Transverse colon (tissue), 4 donors: Measurements from ENCODE around the gene CD37. TPM values are rescaled to one million over a fixed set of nuclear protein-coding genes. Genes with fewer than 3 reads are reported as not detected.

Experiments
- DNase-seq: peaks from one replicate; pipeline ENCODE4 v3.0.0-alpha.2; 2019
- H3K27ac ChIP-seq, 4 donors: fragments of 200-600 bp; sonication (generic); 2 replicates each; pipeline ENCODE4 v1.5.1; 2016 to 2018; ENCODE audit warnings: inconsistent platforms in 4 of 4
- H3K27me3 ChIP-seq: fragments of 200-600 bp; sonication (generic); 2 replicates; pipeline ENCODE4 v1.5.1; 2017; ENCODE audit warnings: inconsistent platforms
- H3K36me3 ChIP-seq, 4 donors: fragments of 200-600 bp; sonication (generic); 2 replicates each; pipeline ENCODE4 v1.5.1; 2017 to 2019; ENCODE audit warnings: inconsistent platforms in 4 of 4
- H3K4me1 ChIP-seq, 4 donors: fragments of 200-600 bp; sonication (generic); 2 replicates each; pipeline ENCODE4 v1.5.1; 2017 to 2020; ENCODE audit warnings: inconsistent platforms in 4 of 4
- H3K4me3 ChIP-seq, 4 donors: fragments of 200-600 bp; sonication (generic); 1 replicate in 1 of 4; 2 replicates in 3 of 4; pipeline versions ENCODE4 v1.5.1 to v1.6.1; 2017 to 2019; ENCODE audit warnings: inconsistent platforms in 4 of 4
- H3K9me3 ChIP-seq, 2 donors: fragments of 200-600 bp; sonication (generic); 2 replicates each; pipeline ENCODE4 v1.5.1; 2017 to 2019; ENCODE audit warnings: inconsistent platforms in 2 of 2
- EP300 ChIP-seq: sonication (generic); formaldehyde crosslinking; IDR thresholded peaks from one replicate; pipeline ENCODE4 v1.6.1; 2017; ENCODE audit warnings: antibody characterized with exemption, low read depth
- POLR2A ChIP-seq: fragments of 450-650 bp; IDR thresholded peaks from one replicate; pipeline ENCODE4 v1.6.1; 2016; ENCODE audit warnings: antibody characterized with exemption, mild to moderate bottlenecking, moderate library complexity
- POLR2AphosphoS5 ChIP-seq, 3 donors: sonication (generic); formaldehyde crosslinking; IDR thresholded peaks; one replicate each; pipeline ENCODE4 v1.6.1; 2016; ENCODE audit warnings: antibody characterized with exemption in 3 of 3
- WGBS, 2 donors: methylation state at CpG; one replicate each; pipeline ENCODE4 v1.1.5; 2018; ENCODE audit warnings: low coverage in 1 of 2; 5-methylcytosine and 5-hydroxymethylcytosine counted together
- in situ Hi-C, 4 donors: fragments of 200-750 bp; cut with MboI; loops; one replicate each; pipeline versions ENCODE4 v1.15.0 to v1.15.1; 2017; ENCODE audit warnings: low sequenced_read_pairs in 3 of 4, low pct_ligation_motif_present in 1 of 4, low pct_unique_long_range_greater_than_20kb in 1 of 4
- intact Hi-C: fragments of 100-400 bp; cut with DNase I; formaldehyde crosslinking; loops from one replicate; pipeline ENCODE4 v1.15.1; 2023; ENCODE audit warnings: low total_unique reads
- total RNA-seq, 4 donors: library from RNA; depleted of rRNA; stranded (reverse); fragments of >200 nt; gene quantifications; one replicate each; pipeline ENCODE4 v1.1.0, GENCODE V29; 2016
- TF ChIP-seq, protein P1 (sequence below), 5 experiments: fragments of 200-600 bp in 3 of 5; fragments of 450-650 bp in 2 of 5; sonication (generic) in 3 of 5; IDR thresholded peaks; 1 replicate in 2 of 5; 2 replicates in 3 of 5; pipeline ENCODE4 v1.5.1; 2016 to 2017; ENCODE audit warnings: antibody characterized with exemption in 5 of 5, inconsistent platforms in 3 of 5, mild to moderate bottlenecking in 2 of 5, moderate library complexity in 1 of 5

Gene CD37
- total RNA-seq, 4 donors from 2014 or later = 8.5 to 24.0 (median 13.3) TPM

DNA sequence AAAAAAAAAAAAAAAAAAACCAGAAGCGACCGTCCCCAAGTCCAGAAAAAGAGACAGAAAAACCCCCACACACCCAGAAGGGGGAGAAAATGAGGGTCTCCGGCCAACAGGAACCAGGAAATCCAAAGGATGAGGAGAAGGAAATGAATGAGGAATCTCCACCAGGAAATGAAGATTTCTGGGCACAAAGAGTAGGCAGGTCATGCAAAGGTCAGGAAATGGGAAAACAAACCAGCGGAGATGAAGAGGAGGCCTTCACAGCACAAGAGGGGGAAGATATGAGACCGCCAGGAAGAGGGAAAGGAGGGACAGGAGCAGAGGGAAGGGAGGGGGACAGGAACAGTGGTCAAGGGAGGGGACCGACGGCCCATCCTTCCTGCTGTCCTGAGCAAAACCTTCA lies 21.2 kb downstream of the CD37 start:
- H3K9me3 ChIP-seq = no peaks in the 10 kb centered on the region
- peaks cover 0 to 4% (median 0%) of the 10 kb centered on the region in 4 donors for H3K36me3 ChIP-seq
- intact Hi-C loops (no loop called here), in situ Hi-C loops (no loop called here)
- DNase-seq = no peak
- no peaks in the 10 kb centered on the region for H3K27me3 ChIP-seq
- H3K27ac ChIP-seq = peak overlapping the region in 3 of 4 donors; percentile 25 to 46 (median 34)
- H3K4me3 ChIP-seq = no peak overlapping the region
- TF ChIP-seq POLR2AphosphoS5 (IDR thresholded peaks at IDR 0.05) (no peak), EP300 (no peak), POLR2A (no peak)
- TF ChIP-seq, protein P1, sequence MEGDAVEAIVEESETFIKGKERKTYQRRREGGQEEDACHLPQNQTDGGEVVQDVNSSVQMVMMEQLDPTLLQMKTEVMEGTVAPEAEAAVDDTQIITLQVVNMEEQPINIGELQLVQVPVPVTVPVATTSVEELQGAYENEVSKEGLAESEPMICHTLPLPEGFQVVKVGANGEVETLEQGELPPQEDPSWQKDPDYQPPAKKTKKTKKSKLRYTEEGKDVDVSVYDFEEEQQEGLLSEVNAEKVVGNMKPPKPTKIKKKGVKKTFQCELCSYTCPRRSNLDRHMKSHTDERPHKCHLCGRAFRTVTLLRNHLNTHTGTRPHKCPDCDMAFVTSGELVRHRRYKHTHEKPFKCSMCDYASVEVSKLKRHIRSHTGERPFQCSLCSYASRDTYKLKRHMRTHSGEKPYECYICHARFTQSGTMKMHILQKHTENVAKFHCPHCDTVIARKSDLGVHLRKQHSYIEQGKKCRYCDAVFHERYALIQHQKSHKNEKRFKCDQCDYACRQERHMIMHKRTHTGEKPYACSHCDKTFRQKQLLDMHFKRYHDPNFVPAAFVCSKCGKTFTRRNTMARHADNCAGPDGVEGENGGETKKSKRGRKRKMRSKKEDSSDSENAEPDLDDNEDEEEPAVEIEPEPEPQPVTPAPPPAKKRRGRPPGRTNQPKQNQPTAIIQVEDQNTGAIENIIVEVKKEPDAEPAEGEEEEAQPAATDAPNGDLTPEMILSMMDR (IDR thresholded peaks at IDR 0.05) = no peak
- WGBS, 2 donors = 49 to 62% methylated on average over 3 to 7 of the region's 7 CpGs
- peaks cover 0 to 19% (median 5%) of the 10 kb centered on the region in 4 donors for H3K4me1 ChIP-seq

DNA sequence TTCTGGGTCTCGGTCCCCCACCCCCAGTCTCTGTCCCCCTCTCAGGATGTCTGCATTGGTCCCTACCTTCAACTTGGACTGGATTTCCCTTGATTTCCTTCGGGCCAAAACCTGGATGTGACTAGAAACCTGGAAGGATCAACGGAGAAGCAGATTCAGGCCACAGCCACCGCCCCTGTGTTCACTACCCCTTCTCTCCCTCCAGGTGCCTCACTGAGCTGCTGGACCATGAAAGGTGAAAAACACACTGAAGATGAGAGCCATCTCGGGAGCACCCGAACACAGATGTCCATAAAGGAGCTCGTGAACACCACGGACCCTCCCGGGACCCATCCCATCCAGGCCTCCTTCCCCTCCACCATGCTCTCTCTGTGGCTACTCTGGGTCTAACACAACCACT lies 22.0 kb downstream of the CD37 start:
- DNase-seq = no peak
- Histone ChIP-seq H3K36me3 (peaks cover 0 to 4% (median 0%) of the 10 kb centered on the region in 4 donors), H3K27ac (peak overlapping the region in 2 of 4 donors; percentile 34 to 46), H3K4me1 (peaks cover 0 to 27% (median 7%) of the 10 kb centered on the region in 4 donors), H3K4me3 (no peak overlapping the region), H3K27me3 (no peaks in the 10 kb centered on the region), H3K9me3 (no peaks in the 10 kb centered on the region)
- intact Hi-C loops (no loop called here), in situ Hi-C loops (no loop called here)
- no peak for TF ChIP-seq EP300
- TF ChIP-seq, protein P1 (IDR thresholded peaks at IDR 0.05) = no peak
- no peak for TF ChIP-seq POLR2A
- TF ChIP-seq POLR2AphosphoS5 (IDR thresholded peaks at IDR 0.05) = no peak
- 63 to 100% methylated on average over 1 to 8 of the region's 9 CpGs for WGBS, 2 donors

DNA sequence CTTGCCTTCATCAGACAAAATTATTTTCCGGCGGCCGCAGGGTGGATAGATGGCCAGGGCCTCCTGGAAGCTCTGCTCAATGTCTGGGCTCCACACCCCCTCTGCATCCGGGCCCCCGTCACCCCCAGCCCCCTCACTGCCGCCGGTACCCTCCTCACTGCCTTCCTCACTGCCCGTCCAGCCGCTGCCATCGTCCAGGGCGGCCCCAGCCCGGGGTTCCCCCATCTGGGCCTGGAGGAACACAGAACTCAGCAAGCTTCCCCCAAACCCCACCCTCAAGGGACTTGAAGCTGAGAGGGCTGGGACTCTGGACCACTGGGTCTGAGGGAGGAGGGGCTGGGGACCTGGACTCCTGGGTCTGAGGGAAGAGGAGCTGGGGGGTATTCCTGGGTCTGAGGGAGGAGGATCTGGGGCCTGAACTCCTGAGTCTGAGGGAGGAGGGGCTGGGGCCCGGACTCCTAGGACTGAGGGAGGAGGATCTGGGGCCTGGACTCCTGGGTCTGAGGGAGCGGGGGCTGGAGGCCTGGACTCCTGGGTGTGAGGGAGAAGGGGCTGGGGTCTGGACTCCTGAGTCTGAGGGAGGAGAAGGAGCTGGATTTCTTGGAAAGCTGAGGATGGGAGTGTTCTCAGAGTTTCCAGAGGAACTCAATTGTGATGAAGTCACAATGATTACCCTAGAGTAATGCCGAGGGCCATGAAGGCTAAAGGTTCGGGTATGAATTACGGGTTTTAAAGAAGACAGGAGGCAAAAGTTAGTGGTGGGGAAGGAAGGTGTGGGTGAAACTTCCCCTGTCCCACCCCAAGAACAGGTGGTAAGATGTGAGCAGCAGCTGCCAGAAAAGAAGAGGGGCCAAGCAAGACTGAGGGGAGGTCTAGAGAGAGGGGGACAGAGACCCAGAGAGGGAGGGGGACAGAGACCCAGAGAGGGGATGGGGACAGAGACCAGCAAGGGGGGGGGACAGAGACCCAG lies 24.9 kb downstream of the CD37 start:
- DNase-seq = no peak

More for the DNA sequence above, 24.9 kb downstream of the CD37 start:
- in situ Hi-C loops (no loop called here), intact Hi-C loops (no loop called here)
- TF ChIP-seq EP300 (no peak), POLR2A (no peak), POLR2AphosphoS5 (IDR thresholded peaks at IDR 0.05) (no peak)
- TF ChIP-seq, protein P1 (IDR thresholded peaks at IDR 0.05) = no peak
- H3K36me3 ChIP-seq = no peaks in the 10 kb centered on the region
- H3K27me3 ChIP-seq = no peaks in the 10 kb centered on the region
- H3K27ac ChIP-seq = peak overlapping the region in 3 of 4 donors; percentile 88 to 97 (median 94)
- H3K4me1 ChIP-seq = peaks cover 4 to 48% (median 22%) of the 10 kb centered on the region in 4 donors
- no peaks in the 10 kb centered on the region for H3K9me3 ChIP-seq
- H3K4me3 ChIP-seq = no peak overlapping the region
- 44 to 78% methylated on average over 3 to 17 of the region's 17 CpGs for WGBS, 2 donors
